Metanephros (tissue), 2 donors: ENCODE measurements around the gene LIPJ. TPM values are rescaled to one million over a fixed set of nuclear protein-coding genes. Genes with fewer than 3 reads are reported as not detected.

Source experiments
- small RNA-seq: library from RNA; depleted of rRNA; stranded (forward); fragments of <200 nt; gene quantifications from one replicate; pipeline ENCODE3, GENCODE V24; 2014; ENCODE audit warnings: low replicate concordance
- total RNA-seq: library from RNA; depleted of rRNA; stranded (reverse); fragments of >200 nt; gene quantifications from one replicate; pipeline ENCODE4 v1.2.3, GENCODE V29; 2014

LIPJ gene, protein sequence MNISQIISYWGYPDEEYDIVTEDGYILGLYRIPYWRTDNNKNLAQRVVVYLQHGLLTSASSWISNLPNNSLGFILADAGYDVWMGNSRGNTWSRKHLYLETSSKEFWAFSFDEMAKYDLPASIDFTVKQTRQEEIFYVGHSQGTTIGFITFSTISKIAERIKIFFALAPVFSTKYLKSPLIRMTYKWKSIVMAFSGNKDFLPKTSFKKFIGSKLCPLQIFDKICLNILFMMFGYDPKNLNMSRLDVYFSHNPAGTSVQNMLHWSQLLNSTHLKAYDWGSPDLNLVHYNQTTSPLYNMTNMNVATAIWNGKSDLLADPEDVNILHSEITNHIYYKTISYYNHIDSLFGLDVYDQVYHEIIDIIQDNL
- 0.23 TPM for total RNA-seq

DNA sequence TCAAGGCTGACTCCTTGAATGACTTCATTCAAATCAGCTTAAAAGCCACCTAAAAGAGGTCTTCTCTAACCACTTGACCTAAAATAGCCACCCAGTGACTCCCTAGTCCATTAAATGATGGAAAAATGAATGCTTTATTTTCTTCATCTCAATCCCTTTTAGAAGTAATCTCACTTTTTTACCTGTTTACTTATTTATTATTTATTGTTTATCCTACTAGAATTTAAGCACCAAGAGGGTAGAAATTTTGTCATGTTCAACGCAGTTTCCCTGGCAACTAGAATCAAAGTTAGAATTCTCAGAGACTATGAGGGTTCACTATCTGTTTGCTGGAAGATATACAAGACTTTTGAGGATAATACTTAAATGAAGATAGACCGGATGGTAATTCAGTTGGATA is at the start of gene LIPJ:
Gene LIPJ (plus strand): TSS at position 301 of the 400 bp plus-strand sequence. CDS start 3,926 bp downstream, outside the sequence.

DNA sequence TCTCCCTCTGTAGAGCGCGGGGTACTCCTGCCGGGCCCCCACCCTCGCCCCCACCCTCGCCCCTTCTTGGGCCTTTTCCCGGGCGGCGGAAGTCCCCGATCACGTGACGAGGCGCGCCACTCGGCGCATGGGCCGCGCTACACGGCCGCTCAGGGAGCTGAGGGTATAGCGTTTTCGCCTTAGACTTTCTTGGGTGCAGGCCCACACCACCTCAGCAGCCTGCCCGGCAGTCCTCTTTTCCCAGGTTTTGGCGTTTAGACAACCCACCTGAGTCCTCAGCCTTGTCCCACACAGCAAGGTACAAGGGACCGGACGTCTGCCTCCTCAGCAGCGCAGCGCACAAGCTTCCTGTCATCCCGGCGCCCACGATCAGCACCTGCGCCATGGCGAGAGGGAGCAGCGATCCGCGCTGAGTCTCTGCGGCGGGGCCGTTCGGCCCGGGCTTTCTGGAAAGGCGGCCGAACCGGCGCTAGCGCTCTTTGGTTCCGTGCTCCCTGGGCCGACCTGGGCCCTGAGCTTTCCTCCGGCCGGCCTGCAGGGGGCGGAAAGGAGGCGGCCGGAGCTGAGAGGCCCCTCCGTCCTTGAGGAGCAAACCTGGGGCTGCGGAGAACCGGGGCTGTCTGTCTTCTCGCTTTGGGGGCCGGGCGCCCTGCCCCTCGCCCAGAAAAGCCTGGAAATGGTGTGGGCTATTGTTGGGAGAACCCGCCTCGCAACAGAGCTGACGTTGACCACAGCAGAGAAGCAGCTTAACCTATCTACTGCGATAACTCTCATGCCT is 3.6 kb upstream of the LIPJ start, which contains the start of gene RNLS:
Gene RNLS (minus strand): TSS at position 513 of the 778 bp plus-strand sequence.

Small RNAs within 50 kb of the gene (small RNA-seq; reads per million reads assigned to genes)
- gene RF00019, result not detected

Other genes starting within 250 kb of the LIPJ start
- gene RNLS, start 3.4 kb upstream of the LIPJ start, total RNA-seq, result 19.2 TPM
- gene LIPF, start 77.7 kb downstream of the LIPJ start, total RNA-seq, result 0.41 TPM
- not detected for gene LIPK, start 119.5 kb downstream of the LIPJ start, total RNA-seq
- not detected for gene LIPN, start 173.3 kb downstream of the LIPJ start, total RNA-seq
- not detected for gene LIPM, start 216.0 kb downstream of the LIPJ start, total RNA-seq